ENCODE measurements around the gene FXYD1. TPM values are rescaled to one million over a fixed set of nuclear protein-coding genes. Genes with fewer than 3 reads are reported as not detected.

The FXYD1 gene
- 10 to 100 TPM in 1 of 4 donors, 1 to 10 TPM in 3; 2.0 to 10.9 (median 6.7) TPM for total RNA-seq

- H3K27me3 ChIP-seq: peaks cover 11% of the 10 kb centered on the region
- no peaks in the 10 kb centered on the region for H3K36me3 ChIP-seq
- no peaks in the 10 kb centered on the region for H3K9me3 ChIP-seq
- H3K27ac ChIP-seq: peak within 1 kb of the TSS; percentile 90
- peak within 1 kb of the TSS; percentile 44 for H3K4me3 ChIP-seq
- no peak for DNase-seq (ENCODE audit: low spot score in 2 of 2)
- TF ChIP-seq CTCF (IDR thresholded peaks at IDR 0.05) (no peak), POLR2A (IDR thresholded peaks at IDR 0.05) (no peak), POLR2AphosphoS5 (IDR thresholded peaks at IDR 0.05) (no peak)
- H3K4me1 ChIP-seq: peaks cover 84% of the 10 kb centered on the region
- WGBS: 42% methylated on average over 10 of the region's 18 CpGs
Observed at GRCh38 chr19:35138305-35138892, at the start of gene FXYD1. Gene FXYD1, plus strand, starts transcription at chr19:35138824. Its CDS starts 1,256 bp downstream, at chr19:35140080.

GRCh38 chr19:35089554-35089953 lies 49.1 kb upstream of the FXYD1 start:
- no peak overlapping the region for H3K27ac ChIP-seq
- H3K27me3 ChIP-seq: no peaks in the 10 kb centered on the region
- H3K9me3 ChIP-seq: no peaks in the 10 kb centered on the region
- H3K4me3 ChIP-seq: no peak overlapping the region
- H3K36me3 ChIP-seq: no peaks in the 10 kb centered on the region
- TF ChIP-seq POLR2A (IDR thresholded peaks at IDR 0.05) (no peak), CTCF (IDR thresholded peaks at IDR 0.05) (no peak), POLR2AphosphoS5 (IDR thresholded peaks at IDR 0.05) (no peak), EP300 (IDR thresholded peaks at IDR 0.05) (no peak)
- WGBS: 88% methylated on average over 8 of the region's 8 CpGs
- H3K4me1 ChIP-seq: peaks cover 31% of the 10 kb centered on the region
- DNase-seq (ENCODE audit: low spot score in 2 of 2): no peak

GRCh38 chr19:35090160-35090505 lies 48.5 kb upstream of the FXYD1 start:
- Histone ChIP-seq H3K36me3 (no peaks in the 10 kb centered on the region), H3K4me3 (no peak overlapping the region), H3K27me3 (no peaks in the 10 kb centered on the region), H3K9me3 (no peaks in the 10 kb centered on the region), H3K27ac (no peak overlapping the region), H3K4me1 (peaks cover 37% of the 10 kb centered on the region)
- TF ChIP-seq CTCF (IDR thresholded peaks at IDR 0.05) (no peak), POLR2AphosphoS5 (IDR thresholded peaks at IDR 0.05) (no peak), EP300 (IDR thresholded peaks at IDR 0.05) (no peak)
- no peak for DNase-seq (ENCODE audit: low spot score in 2 of 2)
- 40% methylated on average over 9 of the region's 9 CpGs for WGBS

- Histone ChIP-seq H3K4me1 (peaks cover 39% of the 10 kb centered on the region), H3K36me3 (no peaks in the 10 kb centered on the region), H3K27ac (no peak overlapping the region), H3K9me3 (no peaks in the 10 kb centered on the region), H3K27me3 (no peaks in the 10 kb centered on the region), H3K4me3 (peak overlapping the region; percentile 13)
- TF ChIP-seq POLR2A (IDR thresholded peaks at IDR 0.05): no peak
- TF ChIP-seq CTCF (IDR thresholded peaks at IDR 0.05): peak in 1 of 2 donors; percentile 59
- TF ChIP-seq POLR2AphosphoS5 (IDR thresholded peaks at IDR 0.05): no peak
- TF ChIP-seq EP300 (IDR thresholded peaks at IDR 0.05): no peak
- WGBS: 9% methylated on average over 11 of the region's 36 CpGs
- peak in 1 of 2 donors; percentile 77 for DNase-seq (ENCODE audit: low spot score in 2 of 2)
Observed at GRCh38 chr19:35090506-35091214, 48.0 kb upstream of the FXYD1 start.

- H3K36me3 ChIP-seq: no peaks in the 10 kb centered on the region
- 71% methylated on average over 5 of the region's 5 CpGs for WGBS
- no peak for DNase-seq (ENCODE audit: low spot score in 2 of 2)
- H3K4me3 ChIP-seq: no peak overlapping the region
- H3K27ac ChIP-seq: no peak overlapping the region
- TF ChIP-seq POLR2AphosphoS5 (IDR thresholded peaks at IDR 0.05) (no peak), EP300 (IDR thresholded peaks at IDR 0.05) (no peak), CTCF (IDR thresholded peaks at IDR 0.05) (no peak), POLR2A (IDR thresholded peaks at IDR 0.05) (no peak)
- no peaks in the 10 kb centered on the region for H3K27me3 ChIP-seq
- H3K4me1 ChIP-seq: peaks cover 57% of the 10 kb centered on the region
- no peaks in the 10 kb centered on the region for H3K9me3 ChIP-seq
Observed at GRCh38 chr19:35093430-35093829, 45.2 kb upstream of the FXYD1 start.
